AG04450 (cell line): ENCODE measurements around the gene TOM1. TPM values are rescaled to one million over a fixed set of nuclear protein-coding genes. Genes with fewer than 3 reads are reported as not detected.

Source experiments
- CTCF ChIA-PET: fragments of 300-600, 350-600 bp; formaldehyde crosslinking; extraction: SDS; loops from one replicate; lab custom pipeline; 2022; ENCODE audit warnings: antibody characterized with exemption, inconsistent platforms; lab: Charles Lee
- POLR2A ChIA-PET: fragments of 350-600 bp; formaldehyde crosslinking; extraction: SDS; loops from one replicate; lab custom pipeline; 2021; ENCODE audit warnings: antibody characterized with exemption, inconsistent platforms; lab: Yijun Ruan, JAX
- DNase-seq: peaks from one replicate; pipeline ENCODE4 v3.0.0-alpha.2; 2011; ENCODE audit warnings: low read depth, low spot score
- H3K27ac ChIP-seq: one replicate; pipeline ENCODE4 v1.5.1; 2012; ENCODE audit warnings: low read depth, low read length, control low read depth
- H3K27me3 ChIP-seq: one replicate; pipeline ENCODE4 v1.6.0; 2012; ENCODE audit warnings: low read length; ENCODE audit not compliant: control insufficient read depth, insufficient read depth
- H3K4me3 ChIP-seq: 2 replicates; pipeline ENCODE4 v1.5.1; 2011; ENCODE audit warnings: mild to moderate bottlenecking, low read depth, low read length, control low read depth
- H3K9me3 ChIP-seq: 2 replicates; pipeline ENCODE4 v1.5.1; 2012; ENCODE audit warnings: low read length; ENCODE audit not compliant: control insufficient read depth, insufficient read depth
- CTCF ChIP-seq: IDR thresholded peaks from 2 replicates; pipeline ENCODE4 v1.5.1; 2011; ENCODE audit warnings: low read depth, low read length, control low read depth, inconsistent platforms
- polyA plus RNA-seq: library from polyadenylated mRNA; depleted of rRNA; stranded (reverse); fragments of >200 nt; gene quantifications from 2 replicates; pipeline ENCODE4 v1.2.3, GENCODE V29; 2011

The TOM1 gene
- polyA plus RNA-seq, 1 experiment, result 40.0 TPM

- H3K27ac ChIP-seq, result no peak overlapping the region
- TF ChIP-seq CTCF, result no peak
- H3K4me3 ChIP-seq, result no peak overlapping the region
- POLR2A ChIA-PET, result interaction anchor here (0.7 kb wide), 2 partner anchors 14 to 287 kb away, joined by 3 to 4 read pairs; no protein-coding TSS in a partner anchor
- H3K9me3 ChIP-seq, result no peaks in the 10 kb centered on the region
- CTCF ChIA-PET, result interaction anchor here (0.6 kb wide), 1 partner anchor 44 kb away, joined by 3 read pairs; no protein-coding TSS in a partner anchor
- H3K27me3 ChIP-seq, result no peaks in the 10 kb centered on the region
- no peak for DNase-seq
Observed at GRCh38 chr22:35305525-35306070, 5.9 kb downstream of the TOM1 start.

- DNase-seq, result no peak
- ChIA-PET POLR2A (no interaction called here), CTCF (interaction anchor here (0.6 to 0.7 kb wide), 2 partner anchors 43 to 760 kb away, joined by 3 read pairs; no protein-coding TSS in a partner anchor)
- Histone ChIP-seq H3K27me3 (no peaks in the 10 kb centered on the region), H3K27ac (no peak overlapping the region), H3K4me3 (no peak overlapping the region), H3K9me3 (no peaks in the 10 kb centered on the region)
- TF ChIP-seq CTCF, result no peak
Observed at GRCh38 chr22:35306350-35306967, 6.8 kb downstream of the TOM1 start.

- POLR2A ChIA-PET, result no interaction called here
- no peak for TF ChIP-seq CTCF
- H3K4me3 ChIP-seq, result no peak overlapping the region
- H3K27me3 ChIP-seq, result no peaks in the 10 kb centered on the region
- no peaks in the 10 kb centered on the region; the same call in 1 of the 2 replicates for H3K9me3 ChIP-seq
- no peak overlapping the region for H3K27ac ChIP-seq
- DNase-seq, result no peak
- CTCF ChIA-PET, result no interaction called here
Observed at GRCh38 chr22:35307372-35307771, 7.7 kb downstream of the TOM1 start.

- H3K9me3 ChIP-seq, result no peaks in the 10 kb centered on the region; the same call in 1 of the 2 replicates
- H3K27ac ChIP-seq, result no peak overlapping the region
- H3K27me3 ChIP-seq, result no peaks in the 10 kb centered on the region
- no peak for TF ChIP-seq CTCF
- no peak for DNase-seq
- CTCF ChIA-PET, result no interaction called here
- no peak overlapping the region for H3K4me3 ChIP-seq
- POLR2A ChIA-PET, result no interaction called here
Observed at GRCh38 chr22:35307892-35308291, 8.2 kb downstream of the TOM1 start.

GRCh38 chr22:35308480-35309021 lies 8.9 kb downstream of the TOM1 start:
- H3K9me3 ChIP-seq, result no peaks in the 10 kb centered on the region; the same call in 1 of the 2 replicates
- no peak overlapping the region for H3K27ac ChIP-seq
- ChIA-PET CTCF (no interaction called here), POLR2A (no interaction called here)
- no peak overlapping the region for H3K4me3 ChIP-seq
- TF ChIP-seq CTCF, result no peak
- no peak for DNase-seq
- H3K27me3 ChIP-seq, result no peaks in the 10 kb centered on the region
